Activated T-helper 17 cell treated with anti-CD3 and anti-CD28 coated beads, Interleukin-2, amount 50 U/mL, for 72 hours (primary cell): Measurements from ENCODE around the gene IPO13. TPM values are rescaled to one million over a fixed set of nuclear protein-coding genes. Genes with fewer than 3 reads are reported as not detected.
A peak's percentile ranks its signal among the peaks of the same experiment; 100 is the strongest.

ENCODE experiments used
- ATAC-seq: fragments of 150-1000 bp; cut with Tn5 transposase; replicated peaks from 2 replicates; pipeline ENCODE4 v1.10.0; 2021; ENCODE audit warnings: mild to moderate bottlenecking, moderate library complexity
- H3K27ac Mint-ChIP-seq: one replicate; pipeline ENCODE4 v1.8.0; 2022; ENCODE audit warnings: mixed read lengths
- H3K27me3 Mint-ChIP-seq: one replicate; pipeline ENCODE4 v1.8.0; 2022; ENCODE audit warnings: mixed read lengths
- H3K36me3 Mint-ChIP-seq: one replicate; pipeline ENCODE4 v1.8.0; 2022; ENCODE audit warnings: low read depth, mild to moderate bottlenecking, mixed read lengths
- H3K4me1 Mint-ChIP-seq: one replicate; pipeline ENCODE4 v1.8.0; 2022; ENCODE audit warnings: mixed read lengths
- H3K4me3 Mint-ChIP-seq: one replicate; pipeline ENCODE4 v1.8.0; 2022; ENCODE audit warnings: mild to moderate bottlenecking, mixed read lengths
- H3K9me3 Mint-ChIP-seq: one replicate; pipeline ENCODE4 v1.8.0; 2022; ENCODE audit warnings: mixed read lengths
- total RNA-seq, 2 donors: library from RNA; stranded (reverse); gene quantifications; one replicate each; pipeline ENCODE4 v1.2.3, GENCODE V29; 2022

The IPO13 gene
- total RNA-seq, 2 donors from 2014 or later = 9.4 to 26.5 TPM

GRCh38 chr1:44002606-44003157 lies 55.9 kb downstream of the IPO13 start:
- Mint-ChIP-seq H3K4me1 (no peaks in the 10 kb centered on the region), H3K27ac (no peak overlapping the region), H3K9me3 (no peaks in the 10 kb centered on the region), H3K27me3 (no peaks in the 10 kb centered on the region), H3K36me3 (peaks cover 5% of the 10 kb centered on the region), H3K4me3 (no peak overlapping the region)
- ATAC-seq = no peak

GRCh38 chr1:44008259-44008658 lies 61.5 kb downstream of the IPO13 start:
- Mint-ChIP-seq H3K4me3 (no peak overlapping the region), H3K9me3 (no peaks in the 10 kb centered on the region), H3K36me3 (no peaks in the 10 kb centered on the region), H3K4me1 (no peaks in the 10 kb centered on the region), H3K27ac (no peak overlapping the region), H3K27me3 (no peaks in the 10 kb centered on the region)
- ATAC-seq = no peak

- no peak overlapping the region for H3K27ac Mint-ChIP-seq
- H3K4me3 Mint-ChIP-seq = no peak overlapping the region
- no peaks in the 10 kb centered on the region for H3K4me1 Mint-ChIP-seq
- no peaks in the 10 kb centered on the region for H3K9me3 Mint-ChIP-seq
- no peaks in the 10 kb centered on the region for H3K36me3 Mint-ChIP-seq
- H3K27me3 Mint-ChIP-seq = no peaks in the 10 kb centered on the region
- no peak for ATAC-seq
Observed at GRCh38 chr1:44010935-44011471, 64.3 kb downstream of the IPO13 start.

GRCh38 chr1:44012404-44012803 lies 65.7 kb downstream of the IPO13 start:
- Mint-ChIP-seq H3K27me3 (no peaks in the 10 kb centered on the region), H3K9me3 (no peaks in the 10 kb centered on the region), H3K4me1 (no peaks in the 10 kb centered on the region), H3K4me3 (no peak overlapping the region), H3K36me3 (no peaks in the 10 kb centered on the region), H3K27ac (peak overlapping the region; percentile 24)
- no peak for ATAC-seq

- Mint-ChIP-seq H3K4me3 (no peak overlapping the region), H3K27ac (no peak overlapping the region), H3K36me3 (no peaks in the 10 kb centered on the region), H3K27me3 (no peaks in the 10 kb centered on the region), H3K4me1 (no peaks in the 10 kb centered on the region), H3K9me3 (no peaks in the 10 kb centered on the region)
- ATAC-seq = no peak
Observed at GRCh38 chr1:44012941-44013609, 66.3 kb downstream of the IPO13 start.

- H3K9me3 Mint-ChIP-seq = no peaks in the 10 kb centered on the region
- no peaks in the 10 kb centered on the region for H3K4me1 Mint-ChIP-seq
- H3K4me3 Mint-ChIP-seq = no peak overlapping the region
- H3K27me3 Mint-ChIP-seq = no peaks in the 10 kb centered on the region
- ATAC-seq = no peak
- H3K36me3 Mint-ChIP-seq = no peaks in the 10 kb centered on the region
- no peak overlapping the region for H3K27ac Mint-ChIP-seq
Observed at GRCh38 chr1:44013949-44014348, 67.2 kb downstream of the IPO13 start.

GRCh38 chr1:44014365-44015104 lies 67.8 kb downstream of the IPO13 start:
- Mint-ChIP-seq H3K36me3 (no peaks in the 10 kb centered on the region), H3K9me3 (no peaks in the 10 kb centered on the region), H3K4me3 (no peak overlapping the region), H3K27me3 (no peaks in the 10 kb centered on the region), H3K4me1 (no peaks in the 10 kb centered on the region), H3K27ac (peak overlapping the region; percentile 3)
- ATAC-seq = no peak

GRCh38 chr1:44015206-44015605 lies 68.5 kb downstream of the IPO13 start:
- H3K27ac Mint-ChIP-seq = no peak overlapping the region
- H3K4me3 Mint-ChIP-seq = no peak overlapping the region
- H3K27me3 Mint-ChIP-seq = no peaks in the 10 kb centered on the region
- H3K9me3 Mint-ChIP-seq = no peaks in the 10 kb centered on the region
- H3K4me1 Mint-ChIP-seq = no peaks in the 10 kb centered on the region
- H3K36me3 Mint-ChIP-seq = no peaks in the 10 kb centered on the region
- no peak for ATAC-seq

GRCh38 chr1:44016041-44016889 lies 69.5 kb downstream of the IPO13 start:
- no peaks in the 10 kb centered on the region for H3K9me3 Mint-ChIP-seq
- H3K4me1 Mint-ChIP-seq = no peaks in the 10 kb centered on the region
- H3K27me3 Mint-ChIP-seq = no peaks in the 10 kb centered on the region
- ATAC-seq = no peak
- H3K4me3 Mint-ChIP-seq = no peak overlapping the region
- no peak overlapping the region for H3K27ac Mint-ChIP-seq
- no peaks in the 10 kb centered on the region for H3K36me3 Mint-ChIP-seq

GRCh38 chr1:44016890-44017400 lies 70.2 kb downstream of the IPO13 start:
- no peak overlapping the region for H3K4me3 Mint-ChIP-seq
- no peaks in the 10 kb centered on the region for H3K9me3 Mint-ChIP-seq
- no peaks in the 10 kb centered on the region for H3K27me3 Mint-ChIP-seq
- no peak overlapping the region for H3K27ac Mint-ChIP-seq
- no peak for ATAC-seq
- H3K4me1 Mint-ChIP-seq = no peaks in the 10 kb centered on the region
- H3K36me3 Mint-ChIP-seq = peaks cover 6% of the 10 kb centered on the region

Other genes starting within 250 kb of the IPO13 start
- 10 to 100 TPM; 21.8 to 23.7 TPM for gene ST3GAL3, start 239.4 kb upstream of the IPO13 start, total RNA-seq
- under 1 TPM in 1 of 2 donors, not detected in 1; 0.32 TPM for gene ARTN, start 13.1 kb upstream of the IPO13 start, total RNA-seq
- gene DPH2, start 23.1 kb downstream of the IPO13 start, total RNA-seq = 10 to 100 TPM; 24.7 to 59.4 TPM
- gene ATP6V0B, start 28.0 kb downstream of the IPO13 start, total RNA-seq = 100 to 1,000 TPM in 1 of 2 donors, 10 to 100 TPM in 1; 80.1 to 183 TPM
- 10 to 100 TPM; 18.5 to 34.4 TPM for gene B4GALT2, start 32.3 kb downstream of the IPO13 start, total RNA-seq
- gene CCDC24, start 44.6 kb downstream of the IPO13 start, total RNA-seq = 1 to 10 TPM in 1 of 2 donors, under 1 TPM in 1; 0.95 to 2.6 TPM
- gene SLC6A9, start 84.5 kb downstream of the IPO13 start, total RNA-seq = 1 to 10 TPM in 1 of 2 donors, under 1 TPM in 1; 0.87 to 2.8 TPM
- not detected for gene KLF17, start 171.9 kb downstream of the IPO13 start, total RNA-seq
- not detected for gene KLF18, start 194.7 kb downstream of the IPO13 start, total RNA-seq